Hematopoietic multipotent progenitor cell treated with erythropoietin and hydrocortisone succinate and interleukin-3 and kit ligand, for 17 days (in vitro differentiated cells): ENCODE data around the gene FLT3LG.
A peak's percentile ranks its signal among the peaks of the same experiment; 100 is the strongest.
"Not testable (repeated sequence)": the region's sequence is repeated elsewhere in the genome, so short reads cannot be mapped to it uniquely, and the experiment has no call there.

ENCODE experiments used
- DNase-seq: peaks from one replicate; pipeline ENCODE4 v3.0.0-alpha.2; 2015; ENCODE audit warnings: low spot score

Gene FLT3LG

DNA sequence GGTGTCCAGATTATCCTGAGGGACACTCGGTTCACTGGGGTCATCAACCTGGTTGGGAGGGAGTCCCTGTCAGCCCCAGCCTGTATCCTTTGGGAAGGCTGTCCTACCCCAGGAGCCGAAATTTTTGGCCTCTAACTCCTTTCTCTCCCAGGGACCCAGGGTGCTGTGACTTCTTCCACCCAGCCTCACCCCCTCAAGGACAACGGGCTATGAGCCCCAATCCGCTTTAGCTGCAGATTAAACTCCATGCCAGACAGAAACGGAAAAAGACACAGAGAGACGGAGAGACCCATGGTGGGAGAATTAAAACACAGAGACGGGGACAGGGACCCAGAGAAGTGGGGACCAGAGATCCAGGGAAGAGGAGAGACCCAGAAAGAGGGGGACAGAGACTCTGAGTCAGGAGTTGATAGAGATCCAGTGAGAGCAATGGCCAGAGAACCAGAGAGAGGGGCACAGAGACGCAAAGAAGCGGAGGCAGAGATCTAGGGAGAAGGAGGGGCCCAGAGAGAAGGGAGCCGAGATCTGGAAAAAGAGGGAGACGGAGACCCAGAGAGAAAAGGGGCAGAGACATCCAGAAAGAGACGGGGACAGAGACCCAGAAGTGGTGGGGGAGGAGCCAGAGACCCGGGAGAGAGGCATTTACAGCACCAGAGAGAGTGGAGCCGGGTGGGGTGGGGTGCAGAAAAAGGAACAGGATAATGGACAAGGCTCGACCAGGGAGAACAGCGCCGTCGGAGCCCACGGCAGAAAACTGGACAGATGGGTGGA, 33.4 kb upstream of the FLT3LG start:
- no peak for DNase-seq

DNA sequence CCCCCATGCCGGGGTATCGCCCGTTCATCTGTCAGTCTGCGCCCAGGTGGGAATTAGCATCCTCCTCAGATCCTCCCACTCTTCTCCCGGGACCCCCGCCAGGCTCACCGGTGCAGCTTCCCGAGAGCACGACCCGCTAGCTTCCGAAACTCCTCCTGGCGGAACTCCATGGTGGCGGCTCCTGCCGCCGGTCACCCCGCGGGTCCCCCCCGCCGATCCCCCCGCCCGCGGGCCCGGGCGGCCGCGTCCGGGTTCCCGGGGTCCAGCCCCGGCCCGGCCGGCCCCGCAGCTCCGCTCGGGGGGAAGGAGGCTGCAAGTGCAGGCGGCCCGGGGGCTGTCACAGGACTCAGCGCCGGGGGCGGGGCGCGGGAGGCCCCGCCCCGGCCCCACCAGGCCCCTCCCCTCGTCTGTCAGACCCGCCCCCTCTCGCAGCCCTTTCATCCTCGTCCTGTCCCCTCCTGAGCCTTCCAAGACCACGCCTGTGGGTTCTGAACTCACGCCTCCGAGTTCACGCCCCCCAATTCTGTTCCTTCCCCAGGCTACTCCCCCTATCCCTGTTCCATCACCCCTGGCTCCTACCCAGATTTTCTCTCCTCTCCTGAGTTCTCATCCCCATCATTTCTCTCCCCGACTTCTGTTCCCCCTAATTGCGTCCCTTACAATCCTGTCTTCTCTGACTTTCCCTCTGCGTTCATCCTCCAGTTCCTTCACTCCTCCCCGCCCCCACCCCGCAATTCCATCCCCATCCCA, 32.6 kb upstream of the FLT3LG start, which contains the start of gene SLC17A7:
SLC17A7 (minus strand) TSS at position 318 of the 750 bp plus-strand sequence; CDS start at position 170, 148 bp downstream.
- DNase-seq = no peak

- no peak for DNase-seq
These were observed 32.1 kb upstream of the FLT3LG start for GRCh38 chr19:49441960-49442350.

DNA sequence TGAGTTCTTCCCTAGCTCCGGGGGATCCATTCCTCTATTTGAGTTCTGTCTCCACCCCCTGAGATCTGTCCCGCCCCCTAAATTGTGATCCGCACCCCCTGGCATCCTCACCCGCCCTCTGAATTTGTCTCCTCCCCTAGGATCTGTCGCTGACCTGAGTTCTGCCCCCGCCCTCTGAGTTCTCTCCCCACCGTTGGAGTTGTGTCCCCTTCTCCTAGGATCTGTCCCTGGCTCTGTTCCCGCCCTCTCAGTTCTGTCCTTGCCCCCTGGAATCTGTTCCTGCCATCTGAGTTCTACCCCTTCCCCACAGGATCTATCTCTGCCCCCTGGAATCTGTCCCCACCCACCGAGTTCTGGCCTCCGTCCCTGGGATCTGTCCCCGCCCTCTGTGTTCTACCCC, 31.7 kb upstream of the FLT3LG start:
- no peak for DNase-seq

DNA sequence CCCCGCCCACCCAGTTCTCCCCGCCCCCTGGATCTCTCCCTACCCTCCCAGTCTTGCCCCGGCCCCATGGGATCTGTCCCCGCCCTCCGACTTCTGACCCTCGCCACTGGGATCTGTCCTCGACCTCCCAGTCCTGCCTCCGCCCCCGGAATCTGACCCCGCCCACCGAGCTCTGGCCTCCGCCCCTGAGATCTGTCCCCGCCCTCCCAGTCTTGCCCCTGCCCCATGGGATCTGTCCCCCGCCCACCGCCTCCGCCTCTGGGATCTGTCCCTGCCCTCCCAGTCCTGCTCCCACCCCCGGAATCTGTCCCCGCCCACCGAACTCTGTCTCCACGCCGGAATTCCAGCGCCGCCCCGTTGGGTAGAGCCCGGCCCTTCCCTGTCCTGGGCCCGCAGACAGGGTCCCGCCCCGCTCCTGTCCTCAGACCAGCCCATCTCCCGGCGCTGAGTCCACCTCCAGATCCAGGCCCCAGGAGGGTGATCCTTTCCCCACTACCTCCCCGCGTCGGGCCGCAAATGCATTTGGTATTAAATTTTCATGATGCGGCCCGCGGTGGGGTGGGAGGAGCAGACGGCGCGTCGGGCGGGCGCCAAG, 31.1 kb upstream of the FLT3LG start:
- peak; percentile 76 for DNase-seq

- peak; percentile 94 for DNase-seq
These were observed 30.5 kb upstream of the FLT3LG start for GRCh38 chr19:49443366-49444099.

- not testable (repeated sequence) for DNase-seq
These were observed 29.8 kb upstream of the FLT3LG start for GRCh38 chr19:49444100-49444700.

DNA sequence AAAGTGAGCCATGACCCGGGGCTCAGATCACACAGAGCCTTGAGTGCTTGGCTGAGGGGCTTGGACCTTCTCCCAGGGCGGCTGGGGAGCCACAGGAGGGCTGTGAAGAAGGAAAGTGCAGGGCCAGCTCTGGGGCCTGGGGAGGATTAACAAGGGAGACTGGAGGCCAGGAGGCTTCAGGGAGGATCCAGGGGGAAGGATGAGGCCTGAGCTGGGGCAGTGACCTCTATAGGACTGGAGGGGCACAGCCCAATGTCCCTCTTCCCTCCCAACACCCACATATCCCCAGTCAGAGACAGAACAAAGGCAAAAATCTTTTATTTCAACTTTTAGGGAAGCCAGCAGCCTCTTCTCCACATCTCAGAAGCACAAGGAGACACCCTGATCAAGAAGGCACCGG, 28.0 kb upstream of the FLT3LG start:
- DNase-seq = no peak

GRCh38 chr19:49447485-49448431, 26.3 kb upstream of the FLT3LG start:
- DNase-seq = peak; percentile 67

GRCh38 chr19:49448432-49448786, 25.6 kb upstream of the FLT3LG start:
- DNase-seq = no peak

GRCh38 chr19:49450405-49450804, 23.6 kb upstream of the FLT3LG start:
- no peak for DNase-seq

DNA sequence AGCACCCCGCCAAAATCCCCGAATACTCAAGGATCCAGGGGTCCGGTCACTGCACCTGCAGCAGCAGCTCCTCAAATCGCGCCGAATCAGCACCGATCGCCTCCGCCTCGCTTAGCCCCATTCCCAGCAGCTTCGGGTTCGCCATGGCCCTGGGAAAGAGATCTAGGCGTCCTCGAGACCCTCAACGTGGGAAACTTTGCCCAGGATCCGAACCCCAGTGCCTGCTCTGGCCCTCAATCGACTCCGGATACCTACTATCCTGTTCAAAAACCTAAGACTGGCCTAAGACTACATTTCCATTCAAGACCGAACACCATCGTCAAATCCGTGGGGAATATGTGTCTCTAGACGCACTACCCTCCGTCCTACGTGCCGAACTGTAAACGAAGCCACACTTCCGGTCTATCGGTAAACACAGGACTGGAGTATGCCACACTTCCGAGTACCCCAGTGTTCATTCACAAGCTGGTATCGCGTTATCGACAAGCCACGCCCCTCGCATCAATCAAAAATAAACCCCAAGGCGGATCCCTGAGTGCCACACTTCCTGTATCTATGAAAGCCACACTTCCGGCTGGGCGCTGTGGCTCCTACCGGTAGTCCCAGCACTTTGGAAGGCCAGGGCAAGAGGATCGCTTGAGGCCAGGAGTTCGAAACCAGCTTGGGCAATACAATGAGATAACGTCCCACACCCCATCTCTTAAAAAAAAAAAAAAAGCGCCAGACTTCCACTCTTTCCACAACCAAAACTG, 22.4 kb upstream of the FLT3LG start, which contains the start of gene PIH1D1:
PIH1D1 (minus strand) TSS at position 385 of the 752 bp plus-strand sequence; CDS start at position 145, 240 bp downstream.
- peak; percentile 99 for DNase-seq

- peak; percentile 99 for DNase-seq
These were observed 20.8 kb upstream of the FLT3LG start, which contains the start of gene ALDH16A1 for GRCh38 chr19:49453013-49453756. Gene ALDH16A1 (plus strand): TSS chr19:49453225. CDS start chr19:49453332, 107 bp downstream.

- DNase-seq = no peak
These were observed 20.2 kb upstream of the FLT3LG start for GRCh38 chr19:49453757-49454240.

DNA sequence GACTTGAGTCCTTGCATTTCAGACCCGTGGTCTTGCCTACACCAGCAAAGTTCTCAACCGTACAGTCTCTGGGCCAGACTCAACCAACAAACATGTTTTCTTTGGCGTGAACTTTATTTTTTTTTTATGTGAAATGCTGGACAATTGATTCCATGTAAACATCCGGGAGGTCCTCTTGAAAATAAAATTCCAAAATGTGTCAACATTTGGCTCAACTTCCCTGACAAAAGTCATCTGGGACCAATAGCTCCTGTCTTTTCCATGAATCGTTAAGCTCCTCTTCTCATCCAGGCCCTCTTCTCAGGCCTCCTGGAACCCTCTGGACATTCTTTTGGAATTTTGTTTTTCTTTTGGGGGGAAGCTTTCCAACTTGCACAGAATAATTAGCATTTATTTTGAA, 18.2 kb upstream of the FLT3LG start:
- no peak for DNase-seq

- no peak for DNase-seq
These were observed 17.7 kb upstream of the FLT3LG start for GRCh38 chr19:49456326-49456725.

DNA sequence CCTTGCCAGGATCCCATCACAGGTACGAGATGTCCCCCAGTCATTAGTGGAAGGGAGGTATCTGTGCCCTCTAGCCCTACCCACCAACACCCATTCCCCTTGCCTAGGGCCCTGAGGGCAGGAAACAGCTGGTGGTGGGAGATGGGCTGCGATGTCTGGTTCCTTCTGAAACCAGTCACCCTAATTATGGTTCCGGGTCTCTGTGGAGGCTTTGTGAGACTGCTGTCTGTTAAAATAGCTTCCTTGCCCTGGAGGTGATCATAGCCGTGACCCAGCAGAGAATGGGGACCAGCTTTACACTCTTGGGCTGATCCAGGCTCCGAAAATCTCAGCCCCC, 15.5 kb upstream of the FLT3LG start:
- DNase-seq = no peak

GRCh38 chr19:49459388-49459787, 14.6 kb upstream of the FLT3LG start:
- DNase-seq = no peak

- DNase-seq = not testable (repeated sequence)
These were observed 12.9 kb upstream of the FLT3LG start for GRCh38 chr19:49461130-49461529.
